ENCODE measurements around the gene C1orf56. TPM values are rescaled to one million over a fixed set of nuclear protein-coding genes. Genes with fewer than 3 reads are reported as not detected.

Gene C1orf56
- total RNA-seq (1 to 10 TPM in 4 of 5 donors, under 1 TPM in 1; 0.61 to 4.8 (median 3.3) TPM), total RNA-seq (0.25 to 5.3 (median 1.3) reads per million in 29 experiments)
- 1.8 TPM for total RNA-seq (2013)

DNA sequence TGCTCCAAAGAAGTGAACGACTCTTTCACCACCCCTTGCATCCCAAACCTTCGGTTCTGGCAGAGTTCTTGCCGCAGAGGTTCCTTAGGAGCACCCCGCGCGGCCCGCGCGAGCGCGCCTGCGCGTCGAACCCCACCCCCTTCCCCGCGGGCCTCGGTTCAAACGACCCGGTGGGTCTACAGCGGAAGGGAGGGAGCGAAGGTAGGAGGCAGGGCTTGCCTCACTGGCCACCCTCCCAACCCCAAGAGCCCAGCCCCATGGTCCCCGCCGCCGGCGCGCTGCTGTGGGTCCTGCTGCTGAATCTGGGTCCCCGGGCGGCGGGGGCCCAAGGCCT is at the start of gene C1orf56:
C1orf56 (plus strand) TSS at position 161 of the 334 bp plus-strand sequence; CDS start at position 258, 97 bp downstream.
- peak within 1 kb of the TSS; percentile 75 to 95 for H3K4me3 ChIP-seq (ENCODE audit: control insufficient read depth in 1 of 2, extremely low read depth in 1 of 2, low read length in 1 of 2)
- Mint-ChIP-seq H3K4me3 (peak within 1 kb of the TSS; percentile 88 to 92 (median 89)), H3K36me3 (peaks cover 17% of the 10 kb centered on the region), H3K27ac (peak within 1 kb of the TSS; percentile 96), H3K4me1 (peaks cover 70 to 78% (median 73%) of the 10 kb centered on the region in 3 donors), H3K9me3 (no peaks in the 10 kb centered on the region), H3K27me3 (no peaks in the 10 kb centered on the region)
- H3K4me1 ChIP-seq (ENCODE audit: control insufficient read depth in 1 of 2, extremely low read depth in 1 of 2, insufficient read depth in 2 of 2, low read length in 2 of 2): peaks cover 16 to 39% of the 10 kb centered on the region in 2 experiments
- ChIA-PET POLR2A (interaction anchor here (0.6 to 1.5 kb wide), 5 partner anchors 9 to 170 kb away, joined by 3 to 16 read pairs (median 7); no protein-coding TSS in a partner anchor), CTCF (interaction anchor here (0.6 to 2.0 kb wide), 7 partner anchors 8 to 52 kb away, joined by 3 to 10 read pairs (median 6); partner anchors contain the start of genes CDC42SE1 (in 1 of the 2) and MLLT11 (in 1 of the 2))
- H3K27ac ChIP-seq (ENCODE audit: low read length): peak within 1 kb of the TSS; percentile 72
- peak; percentile 56 to 73 (median 71) for ATAC-seq (replicated peaks in 1 of 4)
- peaks cover 2 to 20% of the 10 kb centered on the region in 2 donors for H3K36me3 ChIP-seq (ENCODE audit: control insufficient read depth in 2 of 2, extremely low read depth in 1 of 2, insufficient read depth in 1 of 2, low read length in 1 of 2)
- no peaks in the 10 kb centered on the region for H3K27me3 ChIP-seq (replicated peaks in 1 of 2; ENCODE audit: control insufficient read depth in 2 of 2, extremely low read depth in 1 of 2, insufficient read depth in 2 of 2, low read length in 1 of 2)
- 0% methylated on average over 7 of the region's 29 CpGs for WGBS (ENCODE audit: insufficient coverage)
- peak in 30 of 35 experiments; percentile 24 to 74 (median 44) for DNase-seq
- H3K9me3 ChIP-seq: no peaks in the 10 kb centered on the region

- ATAC-seq (replicated peaks in 1 of 4) (no peak), DNase-seq (no peak)
- POLR2A ChIA-PET: interaction anchor here in 1 of 2 donors (0.6 kb wide), 1 partner anchor 574 kb away, joined by 4 read pairs; no protein-coding TSS in a partner anchor
- H3K27ac Mint-ChIP-seq: peak overlapping the region in 1 of 2 donors; percentile 22
- H3K4me3 Mint-ChIP-seq: no peak overlapping the region
- Histone ChIP-seq H3K27ac (ENCODE audit: low read length) (no peak overlapping the region), H3K36me3 (ENCODE audit: control insufficient read depth in 2 of 2, extremely low read depth in 1 of 2, insufficient read depth in 1 of 2, low read length in 1 of 2) (peaks cover 17 to 42% of the 10 kb centered on the region in 2 donors), H3K27me3 (replicated peaks in 1 of 2; ENCODE audit: control insufficient read depth in 2 of 2, extremely low read depth in 1 of 2, insufficient read depth in 2 of 2, low read length in 1 of 2) (peaks cover 0 to 2% of the 10 kb centered on the region in 2 experiments), H3K9me3 (no peaks in the 10 kb centered on the region), H3K4me1 (ENCODE audit: control insufficient read depth in 1 of 2, extremely low read depth in 1 of 2, insufficient read depth in 2 of 2, low read length in 2 of 2) (peaks cover 14 to 27% of the 10 kb centered on the region in 2 experiments), H3K4me3 (ENCODE audit: control insufficient read depth in 1 of 2, extremely low read depth in 1 of 2, low read length in 1 of 2) (no peak overlapping the region)
- no peaks in the 10 kb centered on the region for H3K27me3 Mint-ChIP-seq
- CTCF ChIA-PET: interaction anchor here in 1 of 2 donors (0.5 kb wide), 1 partner anchor 102 kb away, joined by 3 read pairs; no protein-coding TSS in a partner anchor
- peaks cover 27 to 35% (median 34%) of the 10 kb centered on the region in 3 donors for H3K4me1 Mint-ChIP-seq
- no peaks in the 10 kb centered on the region for H3K9me3 Mint-ChIP-seq
- peaks cover 27% of the 10 kb centered on the region for H3K36me3 Mint-ChIP-seq
- WGBS (ENCODE audit: insufficient coverage): no CpG with 5 or more reads among the region's 5 CpGs
These were observed 49.6 kb upstream of the C1orf56 start for GRCh38 chr1:150997949-150998348.

DNA sequence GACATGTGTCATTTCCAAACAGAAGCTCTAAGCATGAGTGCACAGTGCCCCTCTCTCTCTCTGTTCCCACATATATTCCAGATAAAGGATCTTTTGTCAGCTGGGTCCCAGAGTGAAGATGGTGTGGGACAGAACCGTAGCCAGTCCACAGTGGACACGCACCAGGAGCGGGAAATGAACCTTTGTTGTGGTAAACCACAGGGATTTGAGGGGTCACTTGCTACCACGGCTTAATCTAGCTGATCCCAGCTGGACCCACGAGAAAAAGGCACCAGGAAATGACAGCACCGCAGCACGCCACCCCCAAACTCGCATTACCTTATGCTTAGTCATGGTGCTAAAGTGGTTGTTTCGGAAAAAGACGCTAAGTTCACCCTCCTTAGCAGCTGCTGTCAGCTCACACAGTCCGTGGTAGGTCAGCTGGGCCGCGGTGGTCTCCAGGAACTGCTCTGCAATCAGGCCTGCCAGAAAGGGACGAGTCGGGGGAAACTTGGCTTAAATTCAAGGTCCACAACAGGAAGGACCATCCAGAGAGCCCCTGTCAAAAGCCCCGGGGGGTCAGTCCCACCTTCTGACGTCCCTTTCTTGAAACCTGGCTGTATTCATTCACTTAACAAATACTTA is 48.4 kb upstream of the C1orf56 start:
- CTCF ChIA-PET: interaction anchor here in 1 of 2 donors (0.6 to 0.7 kb wide), 2 partner anchors 100 to 427 kb away, joined by 4 to 5 read pairs; no protein-coding TSS in a partner anchor
- H3K9me3 Mint-ChIP-seq: no peaks in the 10 kb centered on the region
- no peaks in the 10 kb centered on the region for H3K27me3 Mint-ChIP-seq
- POLR2A ChIA-PET: interaction anchor here in 1 of 2 donors (0.5 to 0.7 kb wide), 2 partner anchors 14 to 25 kb away, joined by 3 read pairs; no protein-coding TSS in a partner anchor
- DNase-seq (no peak), ATAC-seq (replicated peaks in 1 of 4) (no peak)
- peaks cover 27% of the 10 kb centered on the region for H3K36me3 Mint-ChIP-seq
- H3K36me3 ChIP-seq (ENCODE audit: control insufficient read depth in 2 of 2, extremely low read depth in 1 of 2, insufficient read depth in 1 of 2, low read length in 1 of 2): peaks cover 17 to 42% of the 10 kb centered on the region in 2 donors
- H3K4me3 ChIP-seq (ENCODE audit: control insufficient read depth in 1 of 2, extremely low read depth in 1 of 2, low read length in 1 of 2): no peak overlapping the region
- peaks cover 0 to 2% of the 10 kb centered on the region in 2 experiments for H3K27me3 ChIP-seq (replicated peaks in 1 of 2; ENCODE audit: control insufficient read depth in 2 of 2, extremely low read depth in 1 of 2, insufficient read depth in 2 of 2, low read length in 1 of 2)
- H3K4me3 Mint-ChIP-seq: no peak overlapping the region
- no peaks in the 10 kb centered on the region for H3K9me3 ChIP-seq
- no peak overlapping the region for H3K27ac ChIP-seq (ENCODE audit: low read length)
- H3K4me1 ChIP-seq (ENCODE audit: control insufficient read depth in 1 of 2, extremely low read depth in 1 of 2, insufficient read depth in 2 of 2, low read length in 2 of 2): peaks cover 19 to 37% of the 10 kb centered on the region in 2 experiments
- peaks cover 35 to 45% (median 43%) of the 10 kb centered on the region in 3 donors for H3K4me1 Mint-ChIP-seq
- H3K27ac Mint-ChIP-seq: peak overlapping the region; percentile 59 to 78
- WGBS (ENCODE audit: insufficient coverage): 55% methylated on average over 10 of the region's 17 CpGs

GRCh38 chr1:150999926-151000325 is 47.6 kb upstream of the C1orf56 start:
- POLR2A ChIA-PET: interaction anchor here (0.7 kb wide), 2 partner anchors 26 to 481 kb away, joined by 3 read pairs; no protein-coding TSS in a partner anchor
- Mint-ChIP-seq H3K27ac (no peak overlapping the region), H3K4me3 (no peak overlapping the region)

DNA sequence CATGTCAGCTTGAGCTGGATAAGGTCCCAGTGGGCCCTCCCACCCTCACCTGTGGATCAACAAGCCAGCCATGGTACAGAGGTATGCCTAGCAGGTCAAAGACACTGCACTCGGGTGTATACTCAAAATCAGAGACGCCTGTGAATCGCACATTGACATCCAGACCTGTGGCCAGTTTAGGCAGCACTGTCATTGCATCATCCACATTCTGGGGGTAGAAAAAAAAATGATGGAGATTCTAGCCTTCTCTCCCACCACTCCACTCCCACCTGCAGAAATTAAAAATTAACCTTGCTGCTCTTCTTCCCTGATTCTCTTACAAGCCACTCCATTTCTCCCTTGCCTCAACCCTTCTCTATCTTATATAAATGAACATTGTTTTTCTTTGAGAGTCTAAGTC is 47.1 kb upstream of the C1orf56 start:
- ChIA-PET POLR2A (interaction anchor here in 1 of 2 donors (0.7 kb wide), 1 partner anchor 481 kb away, joined by 3 read pairs; no protein-coding TSS in a partner anchor), CTCF (interaction anchor here (0.5 to 0.6 kb wide), 2 partner anchors 15 to 111 kb away, joined by 4 to 11 read pairs; no protein-coding TSS in a partner anchor)
- Histone ChIP-seq H3K4me1 (ENCODE audit: control insufficient read depth in 1 of 2, extremely low read depth in 1 of 2, insufficient read depth in 2 of 2, low read length in 2 of 2) (peaks cover 23 to 47% of the 10 kb centered on the region in 2 experiments), H3K27ac (ENCODE audit: low read length) (no peak overlapping the region), H3K27me3 (replicated peaks in 1 of 2; ENCODE audit: control insufficient read depth in 2 of 2, extremely low read depth in 1 of 2, insufficient read depth in 2 of 2, low read length in 1 of 2) (peaks cover 0 to 2% of the 10 kb centered on the region in 2 experiments), H3K36me3 (ENCODE audit: control insufficient read depth in 2 of 2, extremely low read depth in 1 of 2, insufficient read depth in 1 of 2, low read length in 1 of 2) (peaks cover 17 to 42% of the 10 kb centered on the region in 2 donors), H3K4me3 (ENCODE audit: control insufficient read depth in 1 of 2, extremely low read depth in 1 of 2, low read length in 1 of 2) (no peak overlapping the region), H3K9me3 (no peaks in the 10 kb centered on the region)
- H3K4me1 Mint-ChIP-seq: peaks cover 42 to 54% (median 51%) of the 10 kb centered on the region in 3 donors
- H3K27me3 Mint-ChIP-seq: no peaks in the 10 kb centered on the region
- H3K4me3 Mint-ChIP-seq: no peak overlapping the region
- H3K9me3 Mint-ChIP-seq: no peaks in the 10 kb centered on the region
- peaks cover 27% of the 10 kb centered on the region for H3K36me3 Mint-ChIP-seq
- H3K27ac Mint-ChIP-seq: peak overlapping the region; percentile 36 to 96
- no peak for DNase-seq
- no CpG with 5 or more reads among the region's 3 CpGs for WGBS (ENCODE audit: insufficient coverage)
- no peak for ATAC-seq (replicated peaks in 1 of 4)

More at GRCh38 chr1:150999926-151000325, 47.6 kb upstream of the C1orf56 start:
- WGBS (ENCODE audit: insufficient coverage): 100% methylated on average over 1 of the region's 2 CpGs
- peaks cover 17 to 42% of the 10 kb centered on the region in 2 donors for H3K36me3 ChIP-seq (ENCODE audit: control insufficient read depth in 2 of 2, extremely low read depth in 1 of 2, insufficient read depth in 1 of 2, low read length in 1 of 2)
- CTCF ChIA-PET: interaction anchor here (0.5 to 0.7 kb wide), 2 partner anchors 15 to 100 kb away, joined by 5 to 11 read pairs; no protein-coding TSS in a partner anchor
- Mint-ChIP-seq H3K36me3 (peaks cover 27% of the 10 kb centered on the region), H3K9me3 (no peaks in the 10 kb centered on the region), H3K27me3 (no peaks in the 10 kb centered on the region), H3K4me1 (peaks cover 37 to 51% (median 49%) of the 10 kb centered on the region in 3 donors)
- no peak for DNase-seq
- peaks cover 0 to 2% of the 10 kb centered on the region in 2 experiments for H3K27me3 ChIP-seq (replicated peaks in 1 of 2; ENCODE audit: control insufficient read depth in 2 of 2, extremely low read depth in 1 of 2, insufficient read depth in 2 of 2, low read length in 1 of 2)
- H3K27ac ChIP-seq (ENCODE audit: low read length): no peak overlapping the region
- no peak for ATAC-seq (replicated peaks in 1 of 4)
- H3K9me3 ChIP-seq: no peaks in the 10 kb centered on the region
- H3K4me3 ChIP-seq (ENCODE audit: control insufficient read depth in 1 of 2, extremely low read depth in 1 of 2, low read length in 1 of 2): no peak overlapping the region
- H3K4me1 ChIP-seq (ENCODE audit: control insufficient read depth in 1 of 2, extremely low read depth in 1 of 2, insufficient read depth in 2 of 2, low read length in 2 of 2): peaks cover 22 to 42% of the 10 kb centered on the region in 2 experiments

GRCh38 chr1:151001602-151002001 is 45.9 kb upstream of the C1orf56 start:
- Mint-ChIP-seq H3K9me3 (no peaks in the 10 kb centered on the region), H3K4me3 (peak overlapping the region; percentile 4 to 96 (median 28)), H3K4me1 (peaks cover 54 to 61% (median 59%) of the 10 kb centered on the region in 3 donors), H3K27me3 (no peaks in the 10 kb centered on the region), H3K27ac (peak overlapping the region; percentile 96 to 97), H3K36me3 (peaks cover 27% of the 10 kb centered on the region)
- Histone ChIP-seq H3K9me3 (no peaks in the 10 kb centered on the region), H3K27ac (ENCODE audit: low read length) (no peak overlapping the region), H3K27me3 (replicated peaks in 1 of 2; ENCODE audit: control insufficient read depth in 2 of 2, extremely low read depth in 1 of 2, insufficient read depth in 2 of 2, low read length in 1 of 2) (peaks cover 0 to 2% of the 10 kb centered on the region in 2 experiments), H3K36me3 (ENCODE audit: control insufficient read depth in 2 of 2, extremely low read depth in 1 of 2, insufficient read depth in 1 of 2, low read length in 1 of 2) (peaks cover 17 to 42% of the 10 kb centered on the region in 2 donors), H3K4me3 (ENCODE audit: control insufficient read depth in 1 of 2, extremely low read depth in 1 of 2, low read length in 1 of 2) (no peak overlapping the region), H3K4me1 (ENCODE audit: control insufficient read depth in 1 of 2, extremely low read depth in 1 of 2, insufficient read depth in 2 of 2, low read length in 2 of 2) (peaks cover 23 to 47% of the 10 kb centered on the region in 2 experiments)
- DNase-seq (no peak), ATAC-seq (replicated peaks in 1 of 4) (no peak)
- ChIA-PET POLR2A (interaction anchor here in 1 of 2 donors (0.6 to 0.8 kb wide), 2 partner anchors 122 to 556 kb away, joined by 3 read pairs; no protein-coding TSS in a partner anchor), CTCF (interaction anchor here in 1 of 2 donors (0.5 kb wide), 2 partner anchors 14 to 96 kb away, joined by 3 to 4 read pairs; no protein-coding TSS in a partner anchor)
- WGBS (ENCODE audit: insufficient coverage): 94% methylated on average over 3 of the region's 4 CpGs
